ENCODE results near the gene RNF144B. TPM values are rescaled to one million over a fixed set of nuclear protein-coding genes. Genes with fewer than 3 reads are reported as not detected.
"Not testable (repeated sequence)": the region's sequence is repeated elsewhere in the genome, so short reads cannot be mapped to it uniquely, and the experiment has no call there.

RNF144B gene
- total RNA-seq, 6 experiments from 2014 or later: 0.83 to 4.8 (median 1.2) TPM

GRCh38 chr6:18451756-18452155 is 64.6 kb downstream of the RNF144B start:
- DNase-seq: no peak
- Mint-ChIP-seq H3K9me3 (no peaks in the 10 kb centered on the region), H3K27ac (no peak overlapping the region), H3K36me3 (ENCODE audit: low read depth) (no peaks in the 10 kb centered on the region), H3K27me3 (ENCODE audit: insufficient read depth) (peaks cover 2% of the 10 kb centered on the region; the same call in 1 of the 2 replicates), H3K4me1 (ENCODE audit: low read depth) (no peaks in the 10 kb centered on the region), H3K4me3 (no peak overlapping the region)
- TF ChIP-seq CTCF (IDR thresholded peaks at IDR 0.05): no peak

GRCh38 chr6:18454446-18454845 is 67.3 kb downstream of the RNF144B start:
- no peak for TF ChIP-seq CTCF (IDR thresholded peaks at IDR 0.05)
- Mint-ChIP-seq H3K9me3 (no peaks in the 10 kb centered on the region), H3K27ac (no peak overlapping the region), H3K4me1 (ENCODE audit: low read depth) (no peaks in the 10 kb centered on the region; the same call in 1 of the 2 replicates), H3K27me3 (ENCODE audit: insufficient read depth) (peaks cover 2% of the 10 kb centered on the region; the same call in 1 of the 2 replicates), H3K4me3 (no peak overlapping the region), H3K36me3 (ENCODE audit: low read depth) (no peaks in the 10 kb centered on the region)
- no peak for DNase-seq

- no peak overlapping the region for H3K4me3 Mint-ChIP-seq
- no peak for DNase-seq
- no peak overlapping the region for H3K27ac Mint-ChIP-seq
- no peak for TF ChIP-seq CTCF (IDR thresholded peaks at IDR 0.05)
- no peaks in the 10 kb centered on the region; the same call in 1 of the 2 replicates for H3K4me1 Mint-ChIP-seq (ENCODE audit: low read depth)
- H3K36me3 Mint-ChIP-seq (ENCODE audit: low read depth): peaks cover 10% of the 10 kb centered on the region
- peaks cover 8% of the 10 kb centered on the region; the same call in 1 of the 2 replicates for H3K9me3 Mint-ChIP-seq
- peaks cover 4% of the 10 kb centered on the region for H3K27me3 Mint-ChIP-seq (ENCODE audit: insufficient read depth)
These were observed 70.1 kb downstream of the RNF144B start for GRCh38 chr6:18457065-18457737.

GRCh38 chr6:18458086-18458485 is 70.9 kb downstream of the RNF144B start:
- DNase-seq; H3K4me3 Mint-ChIP-seq; H3K27me3 Mint-ChIP-seq (ENCODE audit: insufficient read depth); H3K27ac Mint-ChIP-seq; H3K9me3 Mint-ChIP-seq; H3K4me1 Mint-ChIP-seq (ENCODE audit: low read depth): not testable (repeated sequence)
- H3K36me3 Mint-ChIP-seq (ENCODE audit: low read depth): peaks cover 10% of the 10 kb centered on the region

- TF ChIP-seq CTCF (IDR thresholded peaks at IDR 0.05): no peak
- no peak for DNase-seq
- Mint-ChIP-seq H3K4me1 (ENCODE audit: low read depth) (no peaks in the 10 kb centered on the region), H3K27me3 (ENCODE audit: insufficient read depth) (peaks cover 5% of the 10 kb centered on the region), H3K4me3 (no peak overlapping the region), H3K36me3 (ENCODE audit: low read depth) (peaks cover 20% of the 10 kb centered on the region), H3K27ac (no peak overlapping the region), H3K9me3 (peaks cover 8% of the 10 kb centered on the region; the same call in 1 of the 2 replicates)
These were observed 76.3 kb downstream of the RNF144B start for GRCh38 chr6:18463429-18463828.

GRCh38 chr6:18464176-18464575 is 77.0 kb downstream of the RNF144B start:
- Mint-ChIP-seq H3K4me1 (ENCODE audit: low read depth) (no peaks in the 10 kb centered on the region), H3K27me3 (ENCODE audit: insufficient read depth) (peaks cover 5% of the 10 kb centered on the region), H3K36me3 (ENCODE audit: low read depth) (peaks cover 20% of the 10 kb centered on the region), H3K27ac (no peak overlapping the region), H3K4me3 (no peak overlapping the region), H3K9me3 (peaks cover 8% of the 10 kb centered on the region; the same call in 1 of the 2 replicates)
- DNase-seq: no peak
- no peak for TF ChIP-seq CTCF (IDR thresholded peaks at IDR 0.05)

All from HFFc6 (cell line).